Measurements from ENCODE around the gene LY6G5C. TPM values are rescaled to one million over a fixed set of nuclear protein-coding genes. Genes with fewer than 3 reads are reported as not detected.
"Not testable (repeated sequence)": the region's sequence is repeated elsewhere in the genome, so short reads cannot be mapped to it uniquely, and the experiment has no call there.

The LY6G5C gene
- total RNA-seq, 3 donors from 2014 or later = 0.33 to 1.9 (median 0.64) TPM

DNA sequence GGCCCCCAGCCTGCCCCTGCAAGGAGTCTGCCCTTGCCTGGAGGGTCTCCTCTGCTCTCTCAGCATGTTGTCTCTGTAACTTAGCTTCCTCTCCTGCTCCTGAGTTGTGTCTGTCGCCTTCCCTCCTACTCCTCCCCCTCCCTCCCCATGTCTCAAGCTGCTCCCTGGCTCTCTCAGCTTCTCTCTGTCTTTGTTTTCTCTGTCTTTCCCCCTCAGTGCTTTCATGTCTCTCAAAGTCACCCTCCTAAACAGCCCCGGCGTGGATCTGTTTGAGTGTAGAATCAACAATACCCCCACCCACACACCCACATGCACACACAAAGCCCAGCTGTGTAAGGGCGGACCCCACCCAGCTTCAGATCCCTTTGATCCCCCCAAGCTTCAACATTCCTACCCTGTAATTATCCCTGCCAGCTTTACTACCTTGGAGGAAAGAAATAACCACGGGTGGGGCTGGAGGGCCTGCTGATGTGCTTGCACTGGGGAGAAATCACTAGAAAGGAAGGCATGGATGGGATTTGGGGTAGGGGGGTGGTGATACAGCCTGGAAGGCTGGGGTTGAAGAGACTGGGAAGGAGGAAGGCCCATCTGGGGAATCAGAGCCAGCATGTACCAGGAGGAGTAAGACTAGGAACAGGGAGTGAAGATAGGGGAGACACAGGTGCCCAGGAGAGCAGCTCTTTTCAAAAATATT lies 33.3 kb upstream of the LY6G5C start:
- no peaks in the 10 kb centered on the region for H3K9me3 ChIP-seq
- H3K4me3 ChIP-seq = no peak overlapping the region
- H3K27me3 ChIP-seq = no peaks in the 10 kb centered on the region
- no peak overlapping the region for H3K27ac ChIP-seq
- DNase-seq (ENCODE audit: low spot score in 2 of 2) = no peak
- no peaks in the 10 kb centered on the region for H3K36me3 ChIP-seq
- intact Hi-C loops (cut with DNase I; ENCODE audit: low total_unique reads) = no loop called here
- TF ChIP-seq, protein P1, sequence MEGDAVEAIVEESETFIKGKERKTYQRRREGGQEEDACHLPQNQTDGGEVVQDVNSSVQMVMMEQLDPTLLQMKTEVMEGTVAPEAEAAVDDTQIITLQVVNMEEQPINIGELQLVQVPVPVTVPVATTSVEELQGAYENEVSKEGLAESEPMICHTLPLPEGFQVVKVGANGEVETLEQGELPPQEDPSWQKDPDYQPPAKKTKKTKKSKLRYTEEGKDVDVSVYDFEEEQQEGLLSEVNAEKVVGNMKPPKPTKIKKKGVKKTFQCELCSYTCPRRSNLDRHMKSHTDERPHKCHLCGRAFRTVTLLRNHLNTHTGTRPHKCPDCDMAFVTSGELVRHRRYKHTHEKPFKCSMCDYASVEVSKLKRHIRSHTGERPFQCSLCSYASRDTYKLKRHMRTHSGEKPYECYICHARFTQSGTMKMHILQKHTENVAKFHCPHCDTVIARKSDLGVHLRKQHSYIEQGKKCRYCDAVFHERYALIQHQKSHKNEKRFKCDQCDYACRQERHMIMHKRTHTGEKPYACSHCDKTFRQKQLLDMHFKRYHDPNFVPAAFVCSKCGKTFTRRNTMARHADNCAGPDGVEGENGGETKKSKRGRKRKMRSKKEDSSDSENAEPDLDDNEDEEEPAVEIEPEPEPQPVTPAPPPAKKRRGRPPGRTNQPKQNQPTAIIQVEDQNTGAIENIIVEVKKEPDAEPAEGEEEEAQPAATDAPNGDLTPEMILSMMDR (IDR thresholded peaks at IDR 0.05) = no peak
- TF ChIP-seq POLR2A (IDR thresholded peaks at IDR 0.05) (no peak), POLR2AphosphoS5 (IDR thresholded peaks at IDR 0.05) (no peak)
- H3K4me1 ChIP-seq = peaks cover 3 to 6% of the 10 kb centered on the region in 2 donors

DNA sequence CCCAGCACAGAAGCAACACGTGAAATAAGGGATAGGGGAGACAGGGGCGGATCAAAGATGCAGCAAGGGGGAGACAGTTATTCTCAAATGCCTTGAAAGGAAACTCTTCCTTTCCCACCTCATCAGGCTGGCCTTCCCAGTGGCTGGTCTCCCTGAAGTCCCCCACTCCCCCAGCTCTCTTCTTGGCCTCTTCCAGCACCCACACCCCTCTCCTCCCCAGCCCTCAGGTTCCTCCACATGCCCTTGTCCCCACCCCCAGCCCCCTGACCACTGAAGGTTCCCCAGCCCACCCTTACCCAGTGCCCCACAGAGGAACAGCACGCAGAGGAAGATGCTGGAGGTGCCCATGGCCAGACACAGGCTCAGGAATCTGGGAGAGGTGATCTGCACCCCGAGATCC lies 32.6 kb upstream of the LY6G5C start:
- H3K9me3 ChIP-seq = no peaks in the 10 kb centered on the region
- no peak for DNase-seq (ENCODE audit: low spot score in 2 of 2)
- H3K27ac ChIP-seq = no peak overlapping the region
- H3K4me3 ChIP-seq = no peak overlapping the region
- TF ChIP-seq, protein P1 (IDR thresholded peaks at IDR 0.05) = no peak
- TF ChIP-seq POLR2AphosphoS5 (IDR thresholded peaks at IDR 0.05) (no peak), POLR2A (IDR thresholded peaks at IDR 0.05) (no peak)
- H3K4me1 ChIP-seq = peaks cover 3 to 6% of the 10 kb centered on the region in 2 donors
- no peaks in the 10 kb centered on the region for H3K36me3 ChIP-seq
- intact Hi-C loops (cut with DNase I; ENCODE audit: low total_unique reads) = no loop called here
- H3K27me3 ChIP-seq = no peaks in the 10 kb centered on the region

DNA sequence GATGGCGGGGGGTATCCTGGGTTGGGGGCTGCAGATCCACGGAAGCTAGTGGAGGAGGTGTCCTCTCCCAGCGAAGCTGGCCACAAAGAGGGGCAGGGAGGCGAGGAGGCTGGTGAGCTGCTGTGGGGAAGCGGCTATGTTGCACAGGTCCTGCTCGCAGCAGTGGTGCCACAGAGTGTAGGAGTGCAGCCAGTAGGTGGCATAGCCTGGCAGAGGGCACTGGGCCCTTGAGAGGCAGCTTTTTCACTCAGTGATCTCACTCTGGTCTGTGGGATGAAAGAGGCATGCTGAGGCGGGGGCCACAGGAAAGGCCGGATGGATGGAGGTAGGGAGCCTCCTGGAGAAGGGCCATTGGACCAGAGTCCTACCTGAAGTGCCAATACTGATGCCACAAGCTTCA lies 31.4 kb upstream of the LY6G5C start:
- H3K4me1 ChIP-seq = no peaks in the 10 kb centered on the region
- H3K4me3 ChIP-seq = no peak overlapping the region
- TF ChIP-seq POLR2AphosphoS5 (IDR thresholded peaks at IDR 0.05) (no peak), POLR2A (IDR thresholded peaks at IDR 0.05) (no peak)
- TF ChIP-seq, protein P1 (IDR thresholded peaks at IDR 0.05) = peak in 2 of 3 donors; percentile 11 to 50
- no peaks in the 10 kb centered on the region for H3K27me3 ChIP-seq
- no peaks in the 10 kb centered on the region for H3K9me3 ChIP-seq
- intact Hi-C loops (cut with DNase I; ENCODE audit: low total_unique reads) = no loop called here
- peak in 1 of 2 donors; percentile 37 for DNase-seq (ENCODE audit: low spot score in 2 of 2)
- no peak overlapping the region for H3K27ac ChIP-seq
- H3K36me3 ChIP-seq = no peaks in the 10 kb centered on the region

DNA sequence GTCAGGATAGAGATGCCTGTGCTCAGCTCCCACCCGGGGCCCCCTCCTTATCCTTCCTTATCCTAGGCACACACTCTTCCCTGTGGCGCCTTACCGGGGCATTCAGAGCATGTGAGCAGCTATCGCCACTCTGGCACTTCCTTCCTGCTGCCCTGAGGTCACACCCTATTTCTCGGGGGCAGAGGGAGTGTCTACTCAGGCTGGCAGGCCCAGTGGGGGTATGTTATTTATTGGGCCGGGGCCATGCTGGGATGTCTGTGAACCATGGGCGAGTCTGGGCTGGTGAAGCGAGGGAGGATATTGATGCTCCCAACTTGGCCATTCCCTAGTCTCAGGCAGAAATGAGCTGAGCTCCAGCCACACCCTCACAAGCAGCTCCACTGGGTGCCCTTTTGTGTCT lies 30.4 kb upstream of the LY6G5C start:
- no peak for DNase-seq (ENCODE audit: low spot score in 2 of 2)
- no peaks in the 10 kb centered on the region for H3K4me1 ChIP-seq
- TF ChIP-seq POLR2A (IDR thresholded peaks at IDR 0.05) (no peak), POLR2AphosphoS5 (IDR thresholded peaks at IDR 0.05) (no peak)
- TF ChIP-seq, protein P1 (IDR thresholded peaks at IDR 0.05) = no peak
- H3K36me3 ChIP-seq = no peaks in the 10 kb centered on the region
- no peak overlapping the region for H3K4me3 ChIP-seq
- intact Hi-C loops (cut with DNase I; ENCODE audit: low total_unique reads) = no loop called here
- H3K9me3 ChIP-seq = no peaks in the 10 kb centered on the region
- no peaks in the 10 kb centered on the region for H3K27me3 ChIP-seq
- no peak overlapping the region for H3K27ac ChIP-seq

DNA sequence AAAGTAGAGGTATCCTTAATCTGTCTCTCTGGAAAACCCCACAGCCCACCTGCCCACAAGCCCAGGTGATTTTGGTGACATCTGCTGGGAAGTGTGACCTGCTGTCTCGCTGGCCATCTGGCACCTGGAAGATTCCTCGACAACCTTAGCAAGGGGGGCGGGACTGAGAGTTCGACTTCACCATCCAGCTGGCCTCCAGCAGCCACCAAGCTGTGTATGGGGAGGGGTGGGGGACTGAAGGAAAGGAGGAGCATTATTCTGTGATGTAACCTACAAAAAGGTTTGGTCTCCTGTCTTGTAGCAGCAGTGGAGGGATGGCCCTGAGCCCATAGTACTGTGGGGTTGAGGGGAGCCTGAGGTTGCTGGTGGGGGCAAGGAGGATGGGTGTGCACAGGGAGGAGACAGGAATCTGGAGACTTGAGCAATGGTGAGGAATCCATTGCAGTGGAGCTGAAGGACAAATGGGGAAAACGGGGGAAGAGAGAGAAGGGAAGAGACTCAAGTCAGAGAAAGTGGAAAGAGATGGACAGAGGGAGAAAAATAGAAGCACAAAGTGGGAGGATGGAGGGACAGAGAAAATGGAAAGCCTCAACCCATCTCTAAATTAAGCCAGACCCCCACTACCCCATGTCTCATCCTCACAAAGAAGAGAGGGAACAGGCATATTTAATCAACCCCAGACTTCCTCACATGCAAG lies 29.8 kb upstream of the LY6G5C start:
- no peaks in the 10 kb centered on the region for H3K27me3 ChIP-seq
- intact Hi-C loops (cut with DNase I; ENCODE audit: low total_unique reads) = no loop called here
- no peaks in the 10 kb centered on the region for H3K9me3 ChIP-seq
- no peak overlapping the region for H3K4me3 ChIP-seq
- TF ChIP-seq, protein P1 (IDR thresholded peaks at IDR 0.05) = no peak
- TF ChIP-seq POLR2A (IDR thresholded peaks at IDR 0.05) (no peak), POLR2AphosphoS5 (IDR thresholded peaks at IDR 0.05) (no peak)
- no peaks in the 10 kb centered on the region for H3K4me1 ChIP-seq
- no peak for DNase-seq (ENCODE audit: low spot score in 2 of 2)
- H3K27ac ChIP-seq = no peak overlapping the region
- H3K36me3 ChIP-seq = no peaks in the 10 kb centered on the region

DNA sequence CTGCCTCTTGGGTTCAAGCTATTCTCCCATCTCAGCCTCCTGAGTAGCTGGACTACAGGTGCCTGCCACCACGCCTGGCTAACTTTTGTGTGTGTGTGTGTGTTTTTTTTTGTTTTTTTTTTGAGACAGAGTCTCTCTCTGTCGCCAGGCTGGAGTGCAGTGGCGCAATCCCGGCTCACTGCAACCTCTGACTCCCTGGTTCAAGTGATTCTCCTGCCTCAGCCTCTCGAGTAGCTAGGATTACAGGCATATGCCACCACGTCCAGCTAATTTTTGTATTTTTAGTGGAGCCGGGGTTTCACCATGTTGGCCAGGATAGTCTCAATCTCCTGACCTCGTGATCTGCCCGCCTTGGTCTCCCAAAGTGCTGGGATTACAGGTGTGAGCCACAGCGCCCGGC lies 28.3 kb upstream of the LY6G5C start:
- intact Hi-C loops (cut with DNase I; ENCODE audit: low total_unique reads) = loop anchor here (10.0 kb wide), 1 partner anchor 56 kb away; the partner anchor contains the start of gene SAPCD1
- H3K4me3 ChIP-seq; DNase-seq (ENCODE audit: low spot score in 2 of 2); H3K9me3 ChIP-seq; H3K27ac ChIP-seq; H3K4me1 ChIP-seq; H3K36me3 ChIP-seq; H3K27me3 ChIP-seq: not testable (repeated sequence)
